ENCODE measurements around the gene MAP3K4. TPM values are rescaled to one million over a fixed set of nuclear protein-coding genes. Genes with fewer than 3 reads are reported as not detected.

The MAP3K4 gene
- total and polyA plus RNA-seq, 12 donors = 11.9 to 37.0 (median 18.8) TPM

- no peak overlapping the region for H3K27ac ChIP-seq
- 79 to 87% (median 82%) methylated on average over 11 of the region's 11 CpGs for WGBS, 4 donors
- H3K9me3 ChIP-seq (replicated peaks in 1 of 3) = no peaks in the 10 kb centered on the region
- H3K27me3 ChIP-seq = no peaks in the 10 kb centered on the region
- H3K36me3 ChIP-seq (replicated peaks in 1 of 2) = no peaks in the 10 kb centered on the region
- H3K4me1 ChIP-seq (replicated peaks in 1 of 2) = no peaks in the 10 kb centered on the region
- DNase-seq = no peak
- H3K4me3 ChIP-seq = no peak overlapping the region
- TF ChIP-seq POLR2A (IDR thresholded peaks at IDR 0.05) (no peak), CTCF (IDR thresholded peaks at IDR 0.05) (no peak)
- intact Hi-C loops (cut with DNase I) = no loop called here
These were observed 149.6 kb downstream of the MAP3K4 start for GRCh38 chr6:161141173-161141572.

- Histone ChIP-seq H3K27ac (no peak overlapping the region), H3K4me3 (no peak overlapping the region), H3K36me3 (replicated peaks in 1 of 2) (no peaks in the 10 kb centered on the region), H3K27me3 (no peaks in the 10 kb centered on the region), H3K4me1 (replicated peaks in 1 of 2) (no peaks in the 10 kb centered on the region), H3K9me3 (replicated peaks in 1 of 3) (no peaks in the 10 kb centered on the region)
- 74 to 91% (median 86%) methylated on average over 5 of the region's 5 CpGs for WGBS, 4 donors
- TF ChIP-seq CTCF (IDR thresholded peaks at IDR 0.05) = no peak
- TF ChIP-seq POLR2A (IDR thresholded peaks at IDR 0.05) = no peak
- DNase-seq = no peak
- intact Hi-C loops (cut with DNase I) = no loop called here
These were observed 151.4 kb downstream of the MAP3K4 start for GRCh38 chr6:161142957-161143296.

- intact Hi-C loops (cut with DNase I) = no loop called here
- Histone ChIP-seq H3K36me3 (replicated peaks in 1 of 2) (no peaks in the 10 kb centered on the region), H3K4me1 (replicated peaks in 1 of 2) (no peaks in the 10 kb centered on the region), H3K9me3 (replicated peaks in 1 of 3) (no peaks in the 10 kb centered on the region), H3K27ac (no peak overlapping the region), H3K27me3 (no peaks in the 10 kb centered on the region), H3K4me3 (no peak overlapping the region)
- 72 to 92% (median 89%) methylated on average over 9 to 11 of the region's 11 CpGs for WGBS, 4 donors
- no peak for TF ChIP-seq CTCF (IDR thresholded peaks at IDR 0.05)
- no peak for TF ChIP-seq POLR2A (IDR thresholded peaks at IDR 0.05)
- no peak for DNase-seq
These were observed 152.3 kb downstream of the MAP3K4 start for GRCh38 chr6:161143663-161144430.

GRCh38 chr6:161150136-161150535, 158.6 kb downstream of the MAP3K4 start:
- Histone ChIP-seq H3K4me1 (replicated peaks in 1 of 2) (no peaks in the 10 kb centered on the region), H3K9me3 (replicated peaks in 1 of 3) (no peaks in the 10 kb centered on the region), H3K27ac (no peak overlapping the region), H3K27me3 (no peaks in the 10 kb centered on the region), H3K36me3 (replicated peaks in 1 of 2) (no peaks in the 10 kb centered on the region), H3K4me3 (no peak overlapping the region)
- intact Hi-C loops (cut with DNase I) = loop anchor here (5.0 kb wide), 1 partner anchor 222 kb away; no protein-coding TSS in a partner anchor
- DNase-seq = no peak
- TF ChIP-seq POLR2A (IDR thresholded peaks at IDR 0.05) (no peak), CTCF (IDR thresholded peaks at IDR 0.05) (no peak)
- 89 to 95% (median 91%) methylated on average over 5 of the region's 5 CpGs for WGBS, 4 donors
